ENCODE data around the gene MITD1.

- TF ChIP-seq CTCF (IDR thresholded peaks at IDR 0.05) (no peak), POLR2A (IDR thresholded peaks at IDR 0.05) (no peak)
Measured at GRCh38 chr2:99198103-99198841, 17.4 kb upstream of the MITD1 start.

Measured in tibial nerve (tissue), 3 donors.